IMR-90 (cell line): ENCODE results near the gene HOXC6. TPM values are rescaled to one million over a fixed set of nuclear protein-coding genes. Genes with fewer than 3 reads are reported as not detected.

ENCODE experiments used
- ATAC-seq: fragments of 200-7000 bp; cut with Tn5 transposase; 2 replicates; pipeline ENCODE4 v1.9.1; 2020; ENCODE audit warnings: low read depth, mild to moderate bottlenecking, moderate library complexity
- BruUV-seq: library from RNA; stranded (reverse); fragments of 400-500 nt; replicated peaks from 2 replicates; lab custom pipeline; 2021; lab: Mats Ljungman, UMichigan
- CTCF ChIA-PET: fragments of 300-600 bp; formaldehyde crosslinking; extraction: SDS; loops from one replicate; lab custom pipeline; 2021; ENCODE audit warnings: antibody characterized with exemption; lab: Yijun Ruan, JAX
- POLR2A ChIA-PET: fragments of 300-600 bp; sonication (Branson Sonifier 250); formaldehyde crosslinking; loops from one replicate; lab custom pipeline; 2022; ENCODE audit warnings: antibody characterized with exemption; ENCODE audit not compliant: unreplicated experiment; lab: Charles Lee
- DNase-seq: peaks from one replicate; pipeline ENCODE4 v3.0.0; 2013
- H2AFZ ChIP-seq: replicated peaks from 2 replicates; pipeline ENCODE3; 2013; ENCODE audit warnings: low read length, mild to moderate bottlenecking; ENCODE audit not compliant: poor library complexity
- H2AK5ac ChIP-seq: 2 replicates; pipeline ENCODE4 v1.6.1; 2013; ENCODE audit warnings: low read depth, low read length, inconsistent platforms
- H2AK9ac ChIP-seq: replicated peaks from 2 replicates; pipeline ENCODE3; 2013; ENCODE audit warnings: mild to moderate bottlenecking, low read depth, low read length, moderate library complexity; ENCODE audit not compliant: poor library complexity
- H2BK120ac ChIP-seq: 2 replicates; pipeline ENCODE4 v1.6.1; 2013; ENCODE audit warnings: low read depth, low read length, inconsistent platforms
- H2BK15ac ChIP-seq: 3 replicates; pipeline ENCODE4 v1.6.1; 2013; ENCODE audit warnings: low read depth, low read length, inconsistent platforms
- H2BK20ac ChIP-seq: 2 replicates; pipeline ENCODE4 v1.6.1; 2013; ENCODE audit warnings: low read depth, mild to moderate bottlenecking, inconsistent platforms, low read length, moderate library complexity
- H2BK5ac ChIP-seq: 2 replicates; pipeline ENCODE4 v1.6.1; 2013; ENCODE audit warnings: mild to moderate bottlenecking, low read depth, low read length, inconsistent platforms; ENCODE audit not compliant: poor library complexity, severe bottlenecking
- H3K14ac ChIP-seq: replicated peaks from 2 replicates; pipeline ENCODE4 v1.6.1; 2013; ENCODE audit warnings: low read depth, low read length, inconsistent platforms
- H3K18ac ChIP-seq: 2 replicates; pipeline ENCODE4 v1.6.1; 2013; ENCODE audit warnings: low read depth, low read length, control low read depth
- H3K23ac ChIP-seq: 2 replicates; pipeline ENCODE4 v1.6.1; 2013; ENCODE audit warnings: low read depth, low read length, inconsistent platforms
- H3K27ac ChIP-seq: 2 replicates; pipeline ENCODE4 v1.5.1; 2013; ENCODE audit warnings: mild to moderate bottlenecking, control low read depth, low read length; ENCODE audit not compliant: insufficient read depth
- H3K27me3 ChIP-seq: 2 replicates; pipeline ENCODE4 v1.6.1; 2013; ENCODE audit warnings: low read length; ENCODE audit not compliant: control insufficient read depth, insufficient read depth
- H3K36me3 ChIP-seq: 2 replicates; pipeline ENCODE4 v1.6.1; 2013; ENCODE audit warnings: low read length, mixed read lengths; ENCODE audit not compliant: control insufficient read depth, insufficient read depth
- H3K4ac ChIP-seq: 2 replicates; pipeline ENCODE4 v1.6.1; 2013; ENCODE audit warnings: low read depth, low read length, inconsistent platforms
- H3K4me1 ChIP-seq: 2 replicates; pipeline ENCODE4 v1.6.1; 2013; ENCODE audit warnings: low read length, mixed read lengths; ENCODE audit not compliant: control insufficient read depth, insufficient read depth
- H3K4me2 ChIP-seq: 2 replicates; pipeline ENCODE4 v1.6.1; 2013; ENCODE audit warnings: low read depth, mild to moderate bottlenecking, control low read depth, low read length, moderate library complexity
- H3K4me3 ChIP-seq: 2 replicates; pipeline ENCODE4 v1.5.1; 2013; ENCODE audit warnings: low read depth, mild to moderate bottlenecking, control low read depth, low read length, moderate library complexity; ENCODE audit not compliant: insufficient read depth
- H3K56ac ChIP-seq: 2 replicates; pipeline ENCODE4 v1.6.1; 2013; ENCODE audit warnings: low read length, inconsistent platforms; ENCODE audit not compliant: insufficient read depth; ENCODE audit errors: extremely low read depth
- H3K79me1 ChIP-seq, 2 experiments: 2 replicates each; pipeline ENCODE4 v1.6.1; 2013; ENCODE audit warnings: low read length in 2 of 2, inconsistent platforms in 1 of 2, low read depth in 1 of 2
- H3K9ac ChIP-seq: 2 replicates; pipeline ENCODE4 v1.6.1; 2013; ENCODE audit warnings: low read depth, low read length, control low read depth
- H3K9me1 ChIP-seq: 2 replicates; pipeline ENCODE4 v1.6.1; 2013; ENCODE audit warnings: low read length, inconsistent platforms; ENCODE audit not compliant: insufficient read depth
- H3K9me3 ChIP-seq: 2 replicates; pipeline ENCODE4 v1.6.1; 2013; ENCODE audit warnings: low read length; ENCODE audit not compliant: control insufficient read depth, insufficient read depth
- H4K20me1 ChIP-seq: 2 replicates; pipeline ENCODE4 v1.6.1; 2013; ENCODE audit warnings: low read length, inconsistent platforms; ENCODE audit not compliant: insufficient read depth
- H4K5ac ChIP-seq: 2 replicates; pipeline ENCODE4 v1.6.1; 2013; ENCODE audit warnings: mild to moderate bottlenecking, low read depth, low read length, control low read depth
- H4K8ac ChIP-seq, 2 experiments: 2 replicates each; pipeline ENCODE4 v1.6.1; 2013; ENCODE audit warnings: low read depth in 2 of 2, low read length in 2 of 2, control low read depth in 1 of 2, inconsistent platforms in 1 of 2
- H4K91ac ChIP-seq: 2 replicates; pipeline ENCODE4 v1.6.1; 2013; ENCODE audit warnings: low read depth, low read length, inconsistent platforms; ENCODE audit not compliant: insufficient read depth
- BHLHE40 ChIP-seq: fragments of 150-350 bp; IDR thresholded peaks from 2 replicates; pipeline ENCODE4 v1.6.1; 2016; ENCODE audit warnings: mild to moderate bottlenecking, low read depth, low read length
- CEBPB ChIP-seq: IDR thresholded peaks from 2 replicates; pipeline ENCODE4 v1.6.1; 2012; ENCODE audit warnings: low read depth, low read length, improper control_type of control experiment
- CHD1 ChIP-seq: IDR thresholded peaks from 2 replicates; pipeline ENCODE4 v1.6.1; 2012; ENCODE audit warnings: low read depth, low read length, improper control_type of control experiment
- CTCF ChIP-seq: conservative IDR thresholded peaks from 2 replicates; pipeline ENCODE4 v1.5.1; 2012; ENCODE audit warnings: mild to moderate bottlenecking, low read depth, low read length, improper control_type of control experiment
- ELK1 ChIP-seq: fragments of 150-350 bp; IDR thresholded peaks from 2 replicates; pipeline ENCODE4 v1.6.1; 2016; ENCODE audit warnings: low read depth, mild to moderate bottlenecking, low read length, moderate library complexity, borderline replicate concordance
- MAFK ChIP-seq: IDR thresholded peaks from 2 replicates; pipeline ENCODE4 v1.6.1; 2012; ENCODE audit warnings: low read depth, low read length, improper control_type of control experiment
- MXI1 ChIP-seq: IDR thresholded peaks from 2 replicates; pipeline ENCODE4 v1.6.1; 2012; ENCODE audit warnings: low read depth, mild to moderate bottlenecking, low read length, moderate library complexity, borderline replicate concordance
- NFE2L2 ChIP-seq: fragments of 150-350 bp; IDR thresholded peaks from 2 replicates; pipeline ENCODE4 v1.6.1; 2016; ENCODE audit warnings: low read depth, mild to moderate bottlenecking, low read length
- POLR2A ChIP-seq: IDR thresholded peaks from 2 replicates; pipeline ENCODE4 v1.6.1; 2012; ENCODE audit warnings: mild to moderate bottlenecking, low read depth, low read length
- RAD21 ChIP-seq: IDR thresholded peaks from 2 replicates; pipeline ENCODE4 v1.6.1; 2012; ENCODE audit warnings: low read length, improper control_type of control experiment
- RCOR1 ChIP-seq: IDR thresholded peaks from 2 replicates; pipeline ENCODE4 v1.6.1; 2012; ENCODE audit warnings: mild to moderate bottlenecking, low read length, improper control_type of control experiment; ENCODE audit not compliant: insufficient replicate concordance
- RFX5 ChIP-seq: IDR thresholded peaks from 2 replicates; pipeline ENCODE4 v1.8.0; 2012; ENCODE audit warnings: low read depth, mild to moderate bottlenecking, low read length, moderate library complexity
- SMC3 ChIP-seq: fragments of 150-350 bp; IDR thresholded peaks from 2 replicates; pipeline ENCODE4 v1.6.1; 2016; ENCODE audit warnings: low read depth, mild to moderate bottlenecking, antibody characterized with exemption, low read length, moderate library complexity
- WGBS, 2 experiments: methylation state at CpG; one replicate each; pipeline versions ENCODE4 v1.1.5 to v1.1.7; 2013; ENCODE audit warnings: missing lambda C conversion rate in 2 of 2; ENCODE audit not compliant: insufficient read length in 1 of 2; ENCODE audit errors: extremely low coverage in 2 of 2; 5-methylcytosine and 5-hydroxymethylcytosine counted together
- dilution Hi-C: fragments of 300-500 bp; cut with HindIII; formaldehyde crosslinking; loops from one replicate; pipeline ENCODE4 v1.14.3; 2018; ENCODE audit warnings: low sequenced_read_pairs; ENCODE audit not compliant: unreplicated experiment
- in situ Hi-C: fragments of 300-500 bp; cut with MboI; formaldehyde crosslinking; loops from 3 replicates; pipeline ENCODE4 v1.14.3; 2019; ENCODE audit warnings: low sequenced_read_pairs, inconsistent platforms, mixed read lengths
- intact Hi-C: fragments of 100-400 bp; cut with micrococcal nuclease; formaldehyde crosslinking; loops from 2 replicates; pipeline ENCODE4 v1.10.0; 2022
- polyA plus RNA-seq, 3 experiments: library from polyadenylated mRNA; depleted of rRNA; stranded (reverse); fragments of >200 nt; gene quantifications; 2 replicates each; pipeline ENCODE4 v1.2.3, GENCODE V29; 2012; ENCODE audit warnings: low replicate concordance in 1 of 3
- total RNA-seq: library from RNA; depleted of rRNA; stranded (reverse); fragments of >200 nt; gene quantifications from 2 replicates; pipeline ENCODE4 v1.2.3, GENCODE V29; 2012

HOXC6 gene
- total and polyA plus RNA-seq, 2 of the 4 experiments (the other 2 are of a cell fraction): 1.1 TPM; not detected in 1

GRCh38 chr12:54055552-54055951, 27.3 kb downstream of the HOXC6 start:
- Histone ChIP-seq H2BK20ac (no peak overlapping the region), H3K79me1 (no peaks in the 10 kb centered on the region), H3K23ac (no peak overlapping the region), H3K4me3 (no peak overlapping the region), H2AK5ac (no peak overlapping the region), H3K14ac (no peak overlapping the region), H3K4me1 (no peaks in the 10 kb centered on the region), H3K9ac (no peak overlapping the region), H3K9me1 (no peaks in the 10 kb centered on the region), H3K36me3 (no peaks in the 10 kb centered on the region), H2BK15ac (no peak overlapping the region), H2AFZ (no peak overlapping the region), H3K9me3 (no peaks in the 10 kb centered on the region), H2BK120ac (no peak overlapping the region), H4K91ac (no peak overlapping the region), H4K8ac (no peak overlapping the region), H2BK5ac (no peak overlapping the region), H4K20me1 (no peaks in the 10 kb centered on the region), H3K56ac (no peak overlapping the region), H3K27ac (no peak overlapping the region), H3K4ac (no peak overlapping the region), H3K18ac (no peak overlapping the region), H2AK9ac (no peak overlapping the region), H3K27me3 (peaks cover 73% of the 10 kb centered on the region), H3K4me2 (no peak overlapping the region), H4K5ac (no peak overlapping the region)
- DNase-seq: no peak
- CTCF ChIA-PET: no interaction called here
- WGBS, 2 experiments: no CpG with 5 or more reads among the region's 2 CpGs
- intact Hi-C loops (no loop called here), in situ Hi-C loops (no loop called here), dilution Hi-C loops (no loop called here)
- no peak for ATAC-seq
- BruUV-seq: no TSS peak
- TF ChIP-seq CHD1: no peak
- no peak for TF ChIP-seq RCOR1
- no peak for TF ChIP-seq POLR2A
- TF ChIP-seq SMC3: no peak
- no peak for TF ChIP-seq CEBPB
- no peak for TF ChIP-seq ELK1
- no peak for TF ChIP-seq NFE2L2
- TF ChIP-seq CTCF: no peak
- no peak for TF ChIP-seq BHLHE40
- TF ChIP-seq RAD21: no peak
- no peak for TF ChIP-seq RFX5
- TF ChIP-seq MXI1: no peak
- TF ChIP-seq MAFK: no peak
- POLR2A ChIA-PET: no interaction called here
